HS-27A (cell line): ENCODE data around the gene BAZ1A.
"Not testable (repeated sequence)": the region's sequence is repeated elsewhere in the genome, so short reads cannot be mapped to it uniquely, and the experiment has no call there.

Experiments used
- DNase-seq: peaks from one replicate; pipeline ENCODE4 v3.0.0-alpha.2; 2012; ENCODE audit warnings: low read depth, missing footprints

Gene BAZ1A

GRCh38 chr14:34853041-34853440, 22.1 kb downstream of the BAZ1A start:
- DNase-seq, result no peak

- no peak for DNase-seq
These were observed 23.8 kb downstream of the BAZ1A start for GRCh38 chr14:34851395-34851794.

GRCh38 chr14:34845869-34846268, 29.3 kb downstream of the BAZ1A start:
- DNase-seq, result no peak

GRCh38 chr14:34843011-34843554, 32.1 kb downstream of the BAZ1A start:
- DNase-seq, result no peak

- no peak for DNase-seq
These were observed 37.3 kb downstream of the BAZ1A start for GRCh38 chr14:34837801-34838322.

GRCh38 chr14:34835312-34835711, 39.8 kb downstream of the BAZ1A start:
- no peak for DNase-seq

- no peak for DNase-seq
These were observed 41.3 kb downstream of the BAZ1A start for GRCh38 chr14:34833549-34834523.

GRCh38 chr14:34826661-34827060, 48.5 kb downstream of the BAZ1A start:
- DNase-seq, result no peak

GRCh38 chr14:34824826-34825225, 50.3 kb downstream of the BAZ1A start:
- no peak for DNase-seq

- no peak for DNase-seq
These were observed 50.9 kb downstream of the BAZ1A start for GRCh38 chr14:34824256-34824655.

- DNase-seq, result no peak
These were observed 57.4 kb downstream of the BAZ1A start for GRCh38 chr14:34817768-34818167.

- DNase-seq, result no peak
These were observed 65.1 kb downstream of the BAZ1A start for GRCh38 chr14:34810028-34810427.

GRCh38 chr14:34806257-34806656, 68.9 kb downstream of the BAZ1A start:
- DNase-seq, result no peak

GRCh38 chr14:34804933-34805332, 70.2 kb downstream of the BAZ1A start:
- DNase-seq, result no peak

- DNase-seq, result not testable (repeated sequence)
These were observed 76.3 kb downstream of the BAZ1A start for GRCh38 chr14:34798861-34799260.

- DNase-seq, result no peak
These were observed 77.2 kb downstream of the BAZ1A start for GRCh38 chr14:34797747-34798583.

GRCh38 chr14:34796902-34797301, 78.3 kb downstream of the BAZ1A start:
- DNase-seq, result no peak

- DNase-seq, result no peak
These were observed 80.2 kb downstream of the BAZ1A start for GRCh38 chr14:34794941-34795340.

GRCh38 chr14:34794217-34794616, 80.9 kb downstream of the BAZ1A start:
- DNase-seq, result no peak

- no peak for DNase-seq
These were observed 82.6 kb downstream of the BAZ1A start for GRCh38 chr14:34792598-34792997.

GRCh38 chr14:34785223-34786006, 89.7 kb downstream of the BAZ1A start:
- no peak for DNase-seq

GRCh38 chr14:34782031-34782430, 93.1 kb downstream of the BAZ1A start:
- no peak for DNase-seq
